Adrenal gland (tissue), 5 donors: ENCODE results near the gene AKT3.

Source experiments
- POLR2A ChIP-seq, 2 donors: fragments of 450-650 bp; IDR thresholded peaks; one replicate each; pipeline ENCODE4 v1.6.1; 2017; ENCODE audit warnings: antibody characterized with exemption in 2 of 2, mild to moderate bottlenecking in 2 of 2, moderate library complexity in 1 of 2
- TF ChIP-seq, protein P1 (sequence below), 6 experiments: fragments of 450-650 bp in 4 of 6; fragments of 200-600 bp in 2 of 6; sonication (generic) in 1 of 6; IDR thresholded peaks; 1 replicate in 5 of 6; 2 replicates in 1 of 6; pipeline versions ENCODE4 v1.5.1 to v1.8.0; 2016 to 2021; ENCODE audit warnings: antibody characterized with exemption in 6 of 6, mild to moderate bottlenecking in 2 of 6, moderate library complexity in 1 of 6
- donor health status: DM: no; HTN: no; CAD: no.

GRCh38 chr1:243748227-243748626 is 101.8 kb downstream of the AKT3 start:
- TF ChIP-seq POLR2A (IDR thresholded peaks at IDR 0.05), result no peak
- TF ChIP-seq, protein P1, sequence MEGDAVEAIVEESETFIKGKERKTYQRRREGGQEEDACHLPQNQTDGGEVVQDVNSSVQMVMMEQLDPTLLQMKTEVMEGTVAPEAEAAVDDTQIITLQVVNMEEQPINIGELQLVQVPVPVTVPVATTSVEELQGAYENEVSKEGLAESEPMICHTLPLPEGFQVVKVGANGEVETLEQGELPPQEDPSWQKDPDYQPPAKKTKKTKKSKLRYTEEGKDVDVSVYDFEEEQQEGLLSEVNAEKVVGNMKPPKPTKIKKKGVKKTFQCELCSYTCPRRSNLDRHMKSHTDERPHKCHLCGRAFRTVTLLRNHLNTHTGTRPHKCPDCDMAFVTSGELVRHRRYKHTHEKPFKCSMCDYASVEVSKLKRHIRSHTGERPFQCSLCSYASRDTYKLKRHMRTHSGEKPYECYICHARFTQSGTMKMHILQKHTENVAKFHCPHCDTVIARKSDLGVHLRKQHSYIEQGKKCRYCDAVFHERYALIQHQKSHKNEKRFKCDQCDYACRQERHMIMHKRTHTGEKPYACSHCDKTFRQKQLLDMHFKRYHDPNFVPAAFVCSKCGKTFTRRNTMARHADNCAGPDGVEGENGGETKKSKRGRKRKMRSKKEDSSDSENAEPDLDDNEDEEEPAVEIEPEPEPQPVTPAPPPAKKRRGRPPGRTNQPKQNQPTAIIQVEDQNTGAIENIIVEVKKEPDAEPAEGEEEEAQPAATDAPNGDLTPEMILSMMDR (IDR thresholded peaks at IDR 0.05), result no peak
